Spleen (tissue), 7 donors: ENCODE measurements around the gene SERPINA12.

Source experiments
- CTCF ChIP-seq, 11 experiments: fragments of 200-600 bp in 7 of 11; fragments of 450-650 bp in 4 of 11; sonication (generic) in 4 of 11; IDR thresholded peaks in 8 of 11; conservative IDR thresholded peaks in 3 of 11; 1 replicate in 7 of 11; 2 replicates in 4 of 11; pipeline versions ENCODE4 v1.4.0 to v1.8.0; 2016 to 2021; ENCODE audit warnings: antibody characterized with exemption in 11 of 11, inconsistent platforms in 4 of 11, mild to moderate bottlenecking in 1 of 11
- POLR2A ChIP-seq, 3 donors: fragments of 450-650 bp; IDR thresholded peaks; one replicate each; pipeline ENCODE4 v1.5.1; 2017; ENCODE audit warnings: antibody characterized with exemption in 3 of 3, mild to moderate bottlenecking in 1 of 3
- donor health status: DM: no; HTN: no; CAD: no; lungs with moderate emphysema.
- donor health status: DM: no; HTN: no; CAD: no.
- donor health status: DM: no; HTN: no; CAD: no.

- TF ChIP-seq CTCF (IDR thresholded peaks at IDR 0.05 in 8 of 11, conservative IDR thresholded peaks at IDR 0.05 in 3 of 11) (no peak), POLR2A (IDR thresholded peaks at IDR 0.05) (no peak)
Measured at GRCh38 chr14:94500264-94500663, 9.0 kb downstream of the SERPINA12 start.
